Immature natural killer cell (primary cell): ENCODE data around the gene KATNAL2. TPM values are rescaled to one million over a fixed set of nuclear protein-coding genes. Genes with fewer than 3 reads are reported as not detected.

Experiments
- polyA plus RNA-seq, 3 donors: library from polyadenylated mRNA; unstranded; fragments of 300-500 nt; fragmentation: Illumina TruSeq; gene quantifications; one replicate each; pipeline ENCODE4 v1.2.3, GENCODE V29; 2021

The KATNAL2 gene
- polyA plus RNA-seq, 3 donors from 2014 or later: 0.08 TPM; not detected in 2

Other genes starting within 250 kb of the KATNAL2 start
- gene ST8SIA5, start 160.5 kb upstream of the KATNAL2 start, polyA plus RNA-seq: not detected
- 10 to 100 TPM; 16.8 to 25.4 (median 18.8) TPM for gene PIAS2, start 95 bp upstream of the KATNAL2 start, polyA plus RNA-seq
- gene ELOA2, start 118.0 kb downstream of the KATNAL2 start, polyA plus RNA-seq: not detected
- gene HDHD2, start 232.9 kb downstream of the KATNAL2 start, polyA plus RNA-seq: 10 to 100 TPM; 39.7 to 69.1 (median 55.4) TPM